Activated CD8-positive, alpha-beta memory T cell treated with anti-CD3 and anti-CD28 coated beads, Interleukin-2, amount 50 U/mL, for 48 hours (primary cell): ENCODE measurements around the gene MAP3K2.
"Not testable (repeated sequence)": the region's sequence is repeated elsewhere in the genome, so short reads cannot be mapped to it uniquely, and the experiment has no call there.

Experiments
- DNase-seq: peaks from one replicate; pipeline ENCODE4 v3.0.0-alpha.2; 2020

The MAP3K2 gene

DNA sequence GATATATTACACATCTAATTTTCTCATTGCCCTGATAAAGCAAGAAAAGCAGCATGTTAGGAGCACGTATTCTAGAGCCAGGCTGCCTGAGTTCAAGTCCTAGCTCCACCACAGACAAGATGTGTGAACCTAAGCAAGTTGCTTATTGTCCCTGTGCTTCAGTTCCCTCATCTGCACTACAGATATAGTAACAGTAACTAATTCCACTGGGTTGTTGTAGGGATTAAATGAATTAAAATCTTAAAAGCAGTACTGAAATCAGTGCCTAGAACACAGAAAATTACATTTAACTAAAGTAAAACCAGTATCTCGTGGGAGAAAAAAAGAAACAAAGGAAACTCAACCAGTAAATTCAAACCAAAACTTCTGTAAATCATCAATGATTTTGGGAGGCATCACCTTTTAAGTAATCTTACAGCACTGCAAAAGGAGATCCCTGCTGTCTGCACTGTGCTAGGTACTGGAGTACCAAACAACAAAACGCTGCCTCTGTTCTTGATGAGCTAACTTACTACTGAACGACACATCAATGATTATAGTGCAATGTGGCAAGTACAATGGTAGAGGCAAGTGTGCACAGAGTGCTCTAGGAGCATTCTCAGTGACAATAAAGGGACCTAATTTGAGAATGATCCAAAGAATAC lies 7.9 kb downstream of the MAP3K2 start:
- no peak for DNase-seq

DNA sequence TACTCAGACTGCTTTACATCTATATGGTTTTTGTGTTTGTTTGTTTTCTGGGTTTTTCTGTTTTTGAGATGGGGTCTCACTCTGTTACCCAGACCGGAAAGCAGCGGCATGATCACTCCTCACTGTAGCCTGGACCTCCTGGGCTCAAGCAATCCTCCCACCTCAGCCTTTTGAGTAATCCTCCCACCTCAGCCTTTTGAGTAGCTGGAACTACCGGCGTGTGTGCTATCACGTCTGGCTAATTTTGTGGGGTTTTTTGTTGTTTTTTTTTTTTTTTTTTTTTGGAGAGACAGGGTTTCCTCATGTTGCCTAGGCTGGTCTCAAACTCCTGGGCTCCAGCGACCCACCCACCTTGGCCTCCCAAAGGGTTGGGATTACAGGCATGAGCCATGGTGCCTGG lies 9.1 kb downstream of the MAP3K2 start:
- DNase-seq = no peak

DNA sequence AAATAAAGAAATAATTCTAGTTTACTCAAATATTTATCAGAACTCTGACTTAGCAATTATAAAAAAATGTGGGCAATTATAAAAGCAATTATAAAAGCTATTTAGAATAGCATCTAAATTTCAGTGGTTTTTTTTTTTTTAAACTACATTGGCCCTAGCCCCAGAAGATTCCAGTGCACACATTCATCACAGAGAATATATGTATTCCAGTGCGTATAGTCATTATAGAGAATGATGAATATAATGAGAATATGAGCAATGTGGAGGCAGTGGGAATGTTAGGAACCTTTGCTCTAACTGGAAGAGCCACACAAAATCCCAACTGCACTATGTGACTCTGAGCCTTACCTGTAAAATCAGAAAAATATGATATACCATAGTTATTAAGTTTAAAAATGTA lies 10.5 kb downstream of the MAP3K2 start:
- DNase-seq = no peak

DNA sequence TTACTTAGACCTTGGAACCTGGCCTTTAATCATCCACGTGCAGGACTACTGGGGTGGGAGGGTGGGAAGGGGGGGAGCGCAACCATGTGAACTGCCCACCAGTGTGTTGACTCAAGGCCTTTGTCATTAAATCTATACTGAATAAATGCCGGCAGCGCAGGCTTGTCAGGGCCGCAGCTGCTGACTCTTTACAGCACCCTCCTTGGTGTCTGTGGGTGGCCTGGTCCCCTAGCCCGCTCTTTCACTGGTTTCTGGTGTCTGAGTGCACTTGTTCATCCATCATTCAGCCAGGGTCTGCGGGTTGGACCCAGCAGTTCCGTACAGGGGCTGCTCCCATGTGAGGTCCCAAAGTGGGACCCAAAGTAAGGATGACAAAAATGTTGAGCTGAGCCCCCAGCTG lies 11.5 kb downstream of the MAP3K2 start:
- DNase-seq = no peak

DNA sequence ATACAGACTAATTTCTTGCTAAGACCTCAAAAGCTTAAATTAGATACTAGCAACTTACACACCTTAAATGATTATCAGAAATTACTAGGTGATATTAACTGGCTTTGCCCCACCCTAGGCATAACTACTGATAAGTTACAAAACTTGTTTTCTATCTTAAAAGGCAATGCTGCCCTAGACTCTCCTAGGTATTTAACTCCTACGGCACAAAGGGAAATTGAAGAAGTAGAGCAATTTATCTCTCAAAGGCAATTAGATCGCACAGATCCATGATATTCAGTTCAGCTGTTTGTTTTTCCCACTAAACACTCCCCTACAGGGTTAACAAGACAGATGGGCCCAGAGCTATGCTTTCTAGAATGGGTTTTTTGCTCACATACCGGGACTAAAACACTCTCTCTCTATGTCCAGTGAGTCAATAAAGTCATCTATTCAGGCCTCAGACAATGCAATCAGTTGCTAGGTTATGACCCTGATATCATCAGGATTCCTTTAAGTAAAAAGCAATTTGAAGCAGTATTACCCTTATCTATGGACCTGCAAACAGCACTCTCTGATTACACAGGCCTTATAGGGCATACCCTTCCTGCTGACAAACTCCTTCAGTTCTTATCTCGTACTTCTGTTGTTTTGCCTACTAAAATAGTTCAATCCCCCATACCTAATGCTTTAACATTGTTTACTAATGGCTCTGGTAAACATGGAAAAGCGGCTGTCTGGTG lies 14.3 kb downstream of the MAP3K2 start:
- DNase-seq = no peak

DNA sequence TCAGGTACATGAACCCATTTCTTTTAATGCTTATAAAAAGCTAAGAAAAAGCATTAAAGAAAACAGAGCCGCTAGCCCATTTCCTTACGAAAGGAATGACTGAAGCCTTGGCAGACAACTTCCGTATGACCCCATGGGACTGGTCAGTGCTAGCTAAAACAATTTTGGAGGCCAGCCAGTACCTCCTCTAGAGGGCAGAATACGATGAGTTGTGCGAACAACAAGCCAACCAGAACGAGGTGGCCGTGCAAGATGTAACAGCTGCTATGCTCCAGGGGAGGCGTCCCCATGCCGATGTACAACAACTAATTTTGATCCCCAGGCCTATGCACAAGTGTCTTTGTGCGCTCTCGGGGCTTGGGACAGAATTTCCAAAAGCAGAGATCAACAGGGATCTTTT lies 16.7 kb downstream of the MAP3K2 start:
- no peak for DNase-seq

DNA sequence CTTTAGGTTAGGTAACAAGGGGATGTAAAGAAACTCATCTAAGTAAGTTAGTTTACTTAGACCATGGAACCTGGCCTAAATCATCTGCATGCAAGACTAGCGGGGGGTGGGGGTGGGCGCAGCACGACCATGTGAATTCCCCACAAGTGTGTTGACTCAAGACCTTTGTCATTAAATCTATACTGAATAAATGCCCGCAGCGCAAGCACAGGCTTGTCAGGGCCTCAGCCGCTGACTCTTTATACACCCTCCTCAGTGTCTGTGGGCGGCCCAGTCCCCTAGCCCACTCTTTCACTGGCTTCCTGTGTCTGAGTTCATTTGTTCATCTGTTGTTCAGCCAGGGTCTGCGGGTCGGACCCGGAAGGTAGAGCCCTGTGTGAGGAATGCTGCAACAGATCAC lies 17.8 kb downstream of the MAP3K2 start:
- DNase-seq = no peak

DNA sequence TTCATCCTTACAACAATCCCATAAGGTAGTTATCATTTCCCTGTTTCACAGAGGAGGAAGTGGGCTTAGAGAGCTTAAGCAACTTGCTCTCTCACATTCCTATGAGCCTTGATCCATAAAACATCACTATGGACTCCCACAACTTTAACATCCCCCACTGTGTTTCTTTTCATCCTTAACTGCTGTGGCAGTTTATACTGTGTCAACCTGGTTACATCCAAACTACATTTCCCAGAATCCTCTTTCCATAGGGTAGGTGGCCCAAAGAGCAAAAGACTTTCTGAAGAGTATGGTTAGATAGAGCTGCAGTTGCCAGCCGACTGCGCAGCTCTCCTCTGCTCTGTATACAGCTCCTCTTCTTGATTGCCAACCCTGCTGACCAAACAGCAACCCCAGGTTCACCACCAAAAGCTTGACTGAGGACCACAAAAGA lies 22.5 kb downstream of the MAP3K2 start:
- DNase-seq = no peak

DNA sequence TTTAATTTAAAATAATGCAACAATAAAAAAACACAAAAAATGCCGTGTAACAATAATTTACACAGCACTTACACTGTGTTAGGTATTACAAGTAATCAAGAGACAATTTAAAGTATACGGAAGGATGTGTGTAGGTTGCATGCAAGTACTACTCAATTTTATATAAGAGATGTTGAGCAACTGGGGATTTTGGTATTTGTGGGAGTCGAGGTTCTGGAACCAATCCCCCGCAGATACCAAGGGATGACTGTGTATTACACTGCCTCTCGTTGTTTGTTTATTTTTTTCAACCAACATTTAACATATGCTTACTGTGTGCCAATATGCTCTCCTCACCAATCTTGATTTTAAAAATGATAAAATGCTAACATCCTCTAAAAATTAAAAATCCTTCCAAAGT lies 24.8 kb downstream of the MAP3K2 start:
- no peak for DNase-seq

DNA sequence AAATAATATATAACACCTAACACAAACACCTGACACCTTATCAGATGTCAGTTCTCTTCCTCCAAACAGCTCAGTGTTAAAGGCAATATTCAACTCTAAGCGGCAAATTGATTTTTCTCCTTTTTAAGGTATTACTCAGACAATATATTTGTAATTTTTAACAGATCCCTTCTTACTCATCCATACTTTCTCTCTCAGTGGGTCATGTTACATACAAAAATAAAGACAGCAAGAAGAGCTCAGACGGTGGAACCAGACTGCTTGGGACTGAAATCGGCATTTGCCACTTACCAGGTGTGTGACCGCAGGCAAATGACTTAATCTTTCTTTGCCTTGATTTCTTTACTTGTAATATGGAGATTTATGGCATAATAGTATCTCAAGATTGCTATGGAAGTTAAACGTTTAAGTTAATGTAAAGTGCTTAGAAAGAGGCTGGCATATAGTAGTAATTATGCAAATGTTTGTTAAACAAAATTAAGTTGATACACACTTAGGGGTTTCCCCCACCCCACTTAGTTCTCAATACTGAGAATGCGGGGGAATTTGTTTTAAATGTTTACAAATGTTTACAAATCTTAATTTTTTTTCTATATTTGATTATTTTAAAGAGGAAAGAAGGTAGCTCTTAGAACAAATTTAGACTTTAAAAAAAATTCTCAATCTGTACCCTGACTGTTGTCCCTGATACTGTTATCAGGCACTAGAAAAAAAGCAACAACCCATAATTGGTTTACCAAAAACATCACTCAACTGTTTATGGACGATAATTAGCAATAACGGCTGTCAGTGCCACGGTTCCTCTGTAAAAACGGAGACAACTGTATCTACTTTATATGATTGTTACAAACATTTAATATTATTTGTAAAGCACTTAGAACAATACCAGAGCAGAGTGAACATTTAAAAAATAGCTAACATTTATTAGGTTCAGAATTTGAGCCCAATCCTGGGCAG lies 25.6 kb downstream of the MAP3K2 start:
- DNase-seq = no peak

DNA sequence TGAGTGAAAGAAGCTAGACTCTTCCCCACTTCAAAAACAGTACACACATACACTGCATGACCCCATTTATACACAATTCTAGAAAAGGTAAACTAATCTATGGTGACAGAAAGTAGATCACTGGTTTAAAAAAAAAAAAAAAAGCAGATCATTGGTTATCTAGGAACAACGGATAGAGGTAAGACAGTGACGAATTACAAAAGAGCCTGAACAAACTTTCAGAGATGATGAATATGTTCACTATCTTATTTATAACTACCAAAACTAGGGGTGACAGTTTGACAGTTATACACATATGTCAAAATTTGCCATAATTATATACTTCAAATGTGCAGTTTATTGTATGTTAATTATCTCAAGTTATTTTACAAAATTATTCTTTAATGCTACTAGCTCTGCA lies 27.5 kb downstream of the MAP3K2 start:
- DNase-seq = no peak

DNA sequence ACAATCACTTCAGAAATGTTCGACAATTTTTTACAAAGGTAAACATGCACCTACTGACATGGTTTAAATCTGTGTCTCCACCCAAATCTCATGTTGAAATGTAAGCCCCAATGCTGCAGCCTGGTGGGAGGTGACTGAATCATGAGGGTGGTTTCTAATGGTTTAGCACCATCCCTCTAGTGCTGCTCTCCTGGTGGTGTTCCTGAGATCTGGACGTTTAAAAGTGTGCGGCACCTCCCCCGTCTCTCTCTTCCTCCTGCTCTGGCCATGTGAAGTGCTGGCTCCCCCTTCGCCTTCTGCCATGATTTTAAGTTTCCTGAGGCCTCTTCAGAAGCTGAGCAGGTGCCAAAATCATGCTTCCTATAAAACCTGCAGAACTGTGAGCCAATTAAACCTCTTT lies 28.3 kb downstream of the MAP3K2 start:
- DNase-seq = no peak

DNA sequence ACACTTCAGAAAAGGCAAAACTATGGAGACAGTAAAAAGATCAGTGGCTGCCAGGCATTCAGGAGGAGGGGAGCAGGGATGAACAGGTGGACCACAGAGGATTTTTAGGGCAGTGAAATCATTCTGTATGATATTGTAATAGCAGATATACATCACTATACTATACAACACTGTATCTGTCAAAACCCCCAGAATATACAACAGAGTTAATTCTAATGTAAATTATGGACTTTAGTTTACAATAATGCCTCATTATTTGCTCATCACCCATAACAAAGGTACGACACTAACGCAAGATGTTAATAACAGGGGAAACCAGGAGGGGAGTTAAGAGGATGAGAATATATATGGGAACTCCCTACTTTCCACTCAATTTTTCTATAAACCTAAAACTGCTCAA lies 28.8 kb downstream of the MAP3K2 start:
- no peak for DNase-seq

DNA sequence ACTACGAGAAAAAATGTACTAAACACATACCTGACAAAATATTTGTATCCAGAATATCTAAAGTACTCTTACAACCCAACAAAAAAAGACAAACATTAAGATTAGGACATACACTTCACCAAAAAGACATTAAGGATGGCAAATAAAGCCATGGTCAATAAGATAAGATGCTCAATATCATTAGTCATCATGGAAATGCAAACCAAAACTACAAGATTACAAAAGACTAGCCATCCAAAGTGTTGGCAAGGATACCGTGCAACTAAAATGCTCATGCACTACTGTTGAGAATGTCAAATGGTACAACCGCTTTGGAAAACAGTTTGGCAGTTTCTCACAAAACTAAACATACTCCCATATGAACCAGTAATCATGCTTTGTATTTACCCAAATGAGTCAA lies 29.7 kb downstream of the MAP3K2 start:
- DNase-seq = no peak

DNA sequence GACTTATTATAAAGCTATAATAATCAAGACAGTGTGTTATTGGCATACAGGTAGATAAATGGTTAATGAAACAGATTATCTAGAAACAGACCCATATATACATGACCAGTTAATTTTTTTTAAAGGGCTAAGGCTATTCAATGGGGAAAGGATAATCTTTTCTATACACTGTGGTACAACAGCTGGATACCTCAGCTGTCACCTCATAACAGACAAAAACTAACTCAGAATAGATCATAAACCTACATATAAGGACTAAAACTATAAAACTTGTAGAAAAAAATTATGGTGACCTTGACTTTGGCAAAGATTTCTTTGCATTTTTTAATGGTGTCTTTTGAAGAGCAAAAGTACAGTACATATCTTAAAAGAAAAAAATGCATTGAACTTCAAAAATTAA lies 30.2 kb downstream of the MAP3K2 start:
- no peak for DNase-seq

DNA sequence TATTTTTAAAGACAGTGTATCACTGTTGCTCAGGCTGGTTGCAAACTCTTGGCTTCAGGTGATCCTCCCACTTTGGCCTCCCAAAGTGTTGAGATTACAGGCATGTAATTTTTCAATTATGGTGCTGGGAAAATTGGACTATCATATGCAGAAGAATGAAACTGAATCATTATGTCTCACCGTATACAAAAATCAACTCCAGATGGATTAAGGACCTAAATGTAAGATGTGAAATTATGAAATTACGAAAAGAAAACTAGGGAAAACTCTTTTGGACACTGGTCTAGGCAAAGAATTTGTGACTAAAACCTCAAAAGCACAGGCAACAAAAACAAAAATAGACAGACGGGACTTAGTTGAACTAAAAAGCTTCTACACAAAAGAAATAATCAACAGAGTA lies 31.2 kb downstream of the MAP3K2 start:
- DNase-seq = no peak

DNA sequence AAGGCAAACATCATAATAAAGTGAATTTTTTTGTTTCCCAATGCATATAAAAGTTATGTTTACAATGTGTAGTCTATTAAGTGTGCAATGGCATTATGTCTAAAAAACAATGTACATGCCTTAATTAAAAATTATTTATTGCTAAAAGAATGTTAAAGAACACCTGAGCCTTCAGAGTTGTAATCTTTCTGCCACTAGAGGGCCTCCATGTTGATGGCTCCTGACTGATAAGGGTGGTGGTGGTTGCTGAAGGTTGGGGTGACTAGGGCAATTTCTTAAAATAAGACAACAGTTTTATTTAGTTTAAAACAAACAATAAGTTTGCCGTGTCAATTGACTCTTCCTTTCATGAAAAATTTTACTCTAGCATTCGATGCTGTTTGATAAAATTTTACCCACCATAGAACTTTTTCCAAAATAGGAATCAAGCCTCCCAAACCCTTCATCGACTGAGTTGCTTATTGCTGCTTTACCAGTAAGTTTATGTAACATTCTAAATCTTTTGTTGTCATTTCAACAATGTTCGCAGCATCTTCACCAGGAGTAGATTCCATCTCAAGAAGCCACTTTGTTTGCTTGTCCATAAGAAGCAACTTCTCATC lies 32.3 kb downstream of the MAP3K2 start:
- no peak for DNase-seq

DNA sequence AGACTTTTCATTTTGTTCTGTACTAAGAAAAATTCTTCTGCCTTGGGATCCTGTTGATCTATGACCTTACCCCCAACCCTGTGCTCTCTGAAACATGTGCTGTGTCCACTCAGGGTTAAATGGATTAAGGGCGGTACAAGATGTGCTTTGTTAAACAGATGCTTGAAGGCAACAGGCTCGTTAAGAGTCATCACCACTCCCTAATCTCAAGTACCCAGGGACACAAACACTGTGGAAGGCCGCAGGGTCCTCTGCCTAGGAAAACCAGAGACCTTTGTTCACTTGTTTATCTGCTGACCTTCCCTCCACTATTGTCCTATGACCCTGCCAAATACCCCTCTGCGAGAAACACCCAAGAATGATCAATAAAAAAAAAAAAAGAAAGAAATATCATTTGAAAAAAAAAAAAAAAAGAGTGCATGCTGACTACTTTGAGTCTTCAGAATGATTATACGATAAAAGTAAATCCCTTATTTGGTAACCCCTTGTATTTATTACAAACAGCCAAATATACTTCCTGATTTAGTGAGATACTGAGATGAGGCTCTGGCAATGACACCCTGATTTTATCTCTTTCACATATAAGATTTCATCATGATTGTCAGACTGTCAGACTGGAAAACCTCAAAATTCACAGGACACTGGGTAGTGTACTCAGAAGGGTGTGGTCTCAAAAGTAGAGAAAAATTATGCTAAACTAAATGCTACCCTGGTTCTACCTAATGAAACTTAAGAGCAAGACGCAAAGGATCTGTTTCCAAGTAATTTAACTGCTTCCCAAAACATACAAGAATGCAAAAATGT lies 33.7 kb downstream of the MAP3K2 start:
- DNase-seq = not testable (repeated sequence)

DNA sequence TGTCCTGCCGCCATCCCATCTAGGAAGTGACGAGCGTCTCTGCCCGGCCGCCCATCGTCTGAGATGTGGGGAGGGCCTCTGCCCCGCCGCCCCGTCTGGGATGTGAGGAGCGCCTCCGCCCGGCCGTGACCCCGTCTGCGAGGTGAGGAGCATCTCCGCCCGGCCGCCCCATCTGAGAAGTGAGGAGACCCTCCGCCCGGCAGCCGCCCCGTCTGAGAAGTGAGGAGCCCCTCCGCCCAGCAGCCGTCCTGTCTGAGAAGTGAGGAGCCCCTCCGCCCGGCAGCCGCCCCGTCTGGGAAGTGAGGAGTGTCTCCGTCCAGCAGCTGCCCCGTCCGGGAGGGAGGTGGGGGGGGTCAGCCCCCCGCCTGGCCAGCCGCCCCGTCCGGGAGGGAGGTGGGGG lies 34.6 kb downstream of the MAP3K2 start:
- DNase-seq = not testable (repeated sequence)

DNA sequence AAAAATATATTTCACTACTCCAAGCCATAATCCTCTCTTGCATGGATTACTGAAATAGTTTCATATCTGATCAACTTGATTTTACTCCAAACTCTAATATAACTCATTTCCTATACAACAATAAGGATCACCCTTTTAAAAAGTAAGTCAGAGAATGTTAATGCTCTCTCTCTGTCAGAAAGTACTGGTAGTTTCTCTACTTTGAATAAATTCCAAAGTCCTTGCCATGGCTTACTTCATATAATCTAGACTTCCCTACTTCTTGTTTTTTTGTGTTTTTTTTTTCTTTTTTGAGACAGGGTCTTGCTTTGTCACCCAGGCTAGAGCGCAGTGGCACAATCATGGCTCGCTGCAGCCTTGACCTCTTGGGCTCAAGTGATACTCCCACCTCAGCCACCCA lies 36.2 kb downstream of the MAP3K2 start:
- DNase-seq = no peak

DNA sequence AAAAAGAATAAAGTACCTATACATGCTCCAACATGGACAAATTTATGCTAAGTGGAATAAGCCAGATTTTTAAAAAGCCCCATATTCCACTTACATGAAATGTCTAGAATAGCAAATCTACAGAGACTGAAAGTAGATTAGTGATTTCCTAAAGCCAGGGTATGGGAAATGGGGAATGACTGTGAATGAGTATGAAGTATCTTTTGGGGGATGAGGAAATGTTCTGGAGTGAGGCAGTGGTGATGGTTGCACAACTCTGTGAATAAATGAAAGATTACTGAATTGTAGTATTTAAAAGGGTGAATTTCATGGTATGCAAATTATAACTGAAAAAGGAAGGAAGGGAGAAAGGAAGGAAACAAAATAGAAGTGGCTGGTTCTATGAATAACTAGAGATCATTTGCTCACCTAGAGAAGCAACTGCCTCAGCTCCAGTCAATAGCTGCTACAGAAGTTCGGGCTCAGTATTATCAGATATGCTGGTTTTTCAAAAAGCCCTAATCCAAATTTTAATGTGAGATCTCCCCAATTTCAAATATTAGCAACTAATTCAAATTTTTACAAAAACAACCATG lies 39.3 kb downstream of the MAP3K2 start:
- DNase-seq = no peak

DNA sequence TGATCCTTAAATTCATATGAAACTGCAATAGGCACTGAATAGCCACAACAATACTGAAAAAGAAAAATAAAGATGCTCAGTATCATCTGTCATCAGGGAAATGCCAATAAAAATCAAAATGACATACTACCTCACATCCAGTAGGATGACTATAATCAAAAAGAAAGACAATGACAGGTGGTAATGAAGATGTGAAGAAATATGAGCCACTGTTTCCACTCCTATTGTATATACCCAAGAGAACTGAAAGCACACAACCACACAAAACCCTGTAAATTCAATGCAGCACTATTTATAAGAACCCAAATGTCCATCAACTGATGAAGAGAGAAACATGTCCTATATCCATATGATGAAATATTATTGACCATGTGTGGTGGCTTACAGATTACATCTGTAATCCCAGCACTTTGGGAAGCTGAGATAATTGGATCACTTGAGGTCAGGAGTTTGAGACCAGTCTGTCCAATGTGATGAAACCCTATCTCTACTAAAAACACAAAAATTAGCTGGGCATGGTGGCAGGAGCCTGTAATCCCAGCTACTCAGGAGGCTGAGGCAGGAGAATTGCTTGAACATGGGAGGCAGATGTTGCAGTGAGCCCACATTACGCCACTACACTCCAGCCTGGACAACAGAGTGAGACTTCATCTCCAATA lies 39.9 kb downstream of the MAP3K2 start:
- no peak for DNase-seq
